Ammon's horn (tissue), 1 donor: ENCODE measurements around the gene KCNMA1.
"Not testable (repeated sequence)": the region's sequence is repeated elsewhere in the genome, so short reads cannot be mapped to it uniquely, and the experiment has no call there.

ENCODE experiments used
- DNase-seq: peaks from one replicate; pipeline ENCODE4 v3.0.0-alpha.2; 2016; ENCODE audit warnings: low spot score

Gene KCNMA1

DNA sequence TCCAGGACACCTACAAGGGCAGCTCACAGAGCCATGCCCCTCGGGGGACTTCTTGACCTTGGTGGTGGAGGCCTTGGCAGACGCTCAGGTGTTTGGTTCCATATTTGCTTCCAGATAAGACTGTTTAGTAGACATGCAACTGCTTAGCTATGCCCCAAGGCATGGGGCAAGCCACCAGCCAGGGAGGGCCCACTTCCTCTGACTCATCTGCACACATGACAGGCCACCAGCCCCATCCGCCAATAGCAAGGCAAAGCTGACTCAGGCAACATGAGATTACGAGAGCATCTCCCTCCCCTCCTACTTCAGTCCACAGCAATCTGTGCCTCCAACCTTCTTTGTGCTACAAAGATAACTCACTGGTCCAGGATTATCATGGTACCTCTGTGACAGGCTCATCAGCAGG, 54.9 kb downstream of the KCNMA1 start:
- no peak for DNase-seq

GRCh38 chr10:77581738-77582137, 55.9 kb downstream of the KCNMA1 start:
- no peak for DNase-seq

DNA sequence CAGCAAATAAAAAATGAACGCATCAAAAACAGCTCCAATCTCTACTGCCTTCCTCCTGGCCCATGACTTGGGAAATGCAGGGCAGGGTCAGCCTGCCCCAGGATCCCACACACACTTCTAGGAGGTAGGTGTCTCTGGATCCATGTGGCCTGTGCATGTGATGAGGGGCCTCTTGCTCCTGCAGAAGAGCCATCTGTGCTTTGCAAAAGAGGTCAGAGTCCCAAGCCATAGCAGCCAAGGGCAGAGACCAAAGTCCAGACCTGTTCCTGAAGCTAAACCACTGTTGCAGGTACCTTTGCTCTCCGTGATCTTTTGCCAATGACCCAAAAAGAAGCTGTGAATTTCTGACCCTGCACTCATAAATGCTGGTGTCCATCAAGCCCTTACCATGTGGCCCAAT, 57.1 kb downstream of the KCNMA1 start:
- no peak for DNase-seq

DNA sequence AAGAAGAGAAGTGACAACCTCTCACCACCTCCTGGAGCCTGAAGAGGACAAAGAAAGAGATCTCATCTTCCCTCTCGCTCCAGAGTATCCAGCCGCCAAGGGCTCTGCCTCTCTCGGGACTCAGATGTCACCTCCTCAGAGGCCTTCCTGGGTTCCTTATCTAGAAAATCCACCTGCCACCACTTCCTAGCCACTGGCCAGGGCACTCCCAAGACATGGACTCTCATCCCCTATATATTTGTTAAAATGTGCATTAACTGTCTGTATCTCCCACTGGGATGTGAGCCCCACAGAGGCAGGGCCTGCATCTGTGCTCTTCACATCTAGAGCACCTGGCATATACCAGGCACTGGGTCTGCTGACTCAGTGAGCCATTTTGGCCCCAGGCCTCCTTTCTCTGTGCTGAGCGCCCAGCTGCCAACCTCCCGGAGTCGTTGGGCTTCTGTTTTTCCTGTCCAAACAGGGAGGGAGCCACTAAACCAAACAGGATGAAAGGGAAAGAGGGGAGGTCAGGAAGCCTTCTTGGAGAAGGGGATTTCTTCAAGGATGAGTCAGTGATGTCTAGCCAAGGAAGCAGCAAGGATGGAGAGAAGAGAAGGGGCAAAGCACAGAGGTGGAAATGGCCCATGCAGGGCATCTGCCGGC, 58.9 kb downstream of the KCNMA1 start:
- DNase-seq = no peak

DNA sequence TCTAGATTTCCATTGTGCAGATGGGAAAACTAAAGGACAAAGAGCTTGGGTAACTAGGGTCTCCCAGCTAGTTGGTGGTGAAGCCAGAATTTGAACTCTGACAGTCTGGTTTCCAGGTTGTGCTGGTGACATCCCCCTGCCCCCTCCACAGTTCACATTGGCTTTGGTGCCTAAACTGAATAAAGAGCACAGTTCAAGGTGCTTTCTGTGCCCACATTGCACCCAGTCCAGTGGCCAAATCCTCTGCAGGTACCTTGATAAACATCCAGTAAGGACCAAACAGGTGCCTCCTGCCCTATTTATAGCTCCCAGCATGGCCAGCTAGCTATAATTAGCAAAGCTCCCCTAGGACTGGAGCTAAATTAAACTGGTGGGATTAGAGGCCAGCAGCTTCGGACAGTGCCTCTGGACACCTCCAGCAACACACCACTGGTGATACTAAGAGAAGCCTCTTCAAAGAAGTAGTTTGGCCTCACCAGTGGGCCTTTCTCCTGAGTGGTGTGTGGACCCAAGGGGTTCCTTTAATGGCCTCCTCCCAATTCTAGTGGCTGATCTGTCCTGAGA, 59.9 kb downstream of the KCNMA1 start:
- no peak for DNase-seq

- peak; percentile 31 for DNase-seq
Measured at GRCh38 chr10:77576444-77577032, 61.1 kb downstream of the KCNMA1 start.

DNA sequence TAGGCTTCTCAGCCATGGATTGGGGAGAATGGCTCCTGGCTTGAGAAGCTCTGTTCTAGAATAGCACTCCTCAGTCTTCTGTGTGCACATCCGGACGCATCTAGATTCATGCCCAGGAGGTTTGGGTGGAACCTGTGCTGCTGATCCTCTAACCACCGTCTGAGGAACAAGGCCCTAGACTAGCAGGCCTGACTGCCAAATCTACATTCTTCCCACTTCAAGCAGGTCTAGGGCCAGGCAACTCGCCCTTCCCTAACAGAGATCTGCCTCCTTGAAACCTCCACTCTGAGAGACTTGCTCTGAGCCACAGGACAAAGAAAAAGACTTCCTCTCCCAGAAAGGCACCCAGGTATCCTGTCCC, 61.6 kb downstream of the KCNMA1 start:
- no peak for DNase-seq

- DNase-seq = no peak
Measured at GRCh38 chr10:77575271-77576006, 62.2 kb downstream of the KCNMA1 start.

DNA sequence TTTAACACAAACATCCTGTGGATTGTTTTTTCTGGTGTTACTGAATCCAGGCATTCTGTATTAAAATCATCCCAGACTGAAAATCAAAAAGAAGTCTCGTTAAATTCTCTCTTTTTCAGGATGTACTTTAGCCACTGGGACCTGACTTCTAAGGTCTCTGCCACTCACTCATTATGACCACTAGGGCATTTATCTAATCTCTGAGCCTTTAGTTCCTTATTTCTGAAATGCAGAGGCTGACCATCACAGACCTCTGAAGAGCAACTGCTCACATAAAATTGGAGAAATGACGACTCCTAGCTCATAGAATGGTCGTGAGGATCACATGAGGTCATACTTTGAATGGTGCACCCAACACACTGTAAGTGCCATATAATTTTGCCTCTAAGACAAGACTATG, 63.2 kb downstream of the KCNMA1 start:
- no peak for DNase-seq

- not testable (repeated sequence) for DNase-seq
Measured at GRCh38 chr10:77572520-77572919, 65.1 kb downstream of the KCNMA1 start.

DNA sequence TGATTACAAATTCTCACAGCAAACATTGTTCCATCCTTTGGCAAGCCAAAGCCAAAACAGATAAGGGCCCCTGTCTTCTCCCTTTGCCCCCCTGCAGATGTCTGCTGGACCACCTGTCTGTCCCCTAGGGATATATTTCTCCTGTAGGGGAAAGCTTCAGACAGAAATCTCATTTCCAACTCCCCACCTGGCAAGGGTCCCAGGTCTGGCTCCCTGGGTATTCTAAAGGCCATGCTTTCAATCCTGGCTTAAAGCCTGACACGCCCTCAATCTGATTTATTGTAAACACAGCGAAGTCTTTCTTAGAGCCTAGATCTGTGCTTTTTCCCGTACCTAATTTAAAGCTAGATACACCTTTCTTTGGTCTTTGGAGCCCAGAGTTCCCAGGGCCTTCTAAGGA, 66.1 kb downstream of the KCNMA1 start:
- DNase-seq = no peak

DNA sequence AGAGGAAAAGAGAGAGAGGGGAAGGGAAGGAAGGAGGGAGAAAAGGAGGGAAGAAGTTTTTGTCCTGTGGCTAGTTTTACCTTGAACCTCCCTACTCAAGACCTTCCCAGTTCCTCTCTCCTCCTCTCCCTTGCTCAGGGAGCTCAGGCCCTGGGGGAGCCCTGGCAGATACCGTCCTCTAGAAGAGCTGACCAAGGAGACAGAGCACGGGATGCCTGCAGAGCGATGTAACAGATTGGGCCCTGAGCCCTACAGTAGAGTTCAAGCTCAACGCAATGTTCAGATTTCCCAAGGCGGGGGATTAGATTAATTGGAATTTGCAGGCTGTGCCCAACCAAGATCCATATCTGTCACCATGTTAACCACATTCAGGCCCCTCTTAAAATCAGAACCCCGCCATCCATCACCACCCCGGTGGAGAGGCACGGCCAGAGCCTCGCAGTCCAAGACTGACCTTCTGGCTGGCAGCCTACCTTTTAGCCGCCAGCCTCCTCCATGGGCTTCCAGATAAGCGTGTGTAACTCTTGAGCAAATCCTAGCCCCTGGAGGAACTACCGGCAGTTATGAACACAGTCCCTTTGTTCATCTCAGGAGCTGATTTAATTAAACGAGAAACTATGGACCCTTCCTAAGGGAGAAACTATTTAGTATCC, 70.6 kb downstream of the KCNMA1 start:
- no peak for DNase-seq

DNA sequence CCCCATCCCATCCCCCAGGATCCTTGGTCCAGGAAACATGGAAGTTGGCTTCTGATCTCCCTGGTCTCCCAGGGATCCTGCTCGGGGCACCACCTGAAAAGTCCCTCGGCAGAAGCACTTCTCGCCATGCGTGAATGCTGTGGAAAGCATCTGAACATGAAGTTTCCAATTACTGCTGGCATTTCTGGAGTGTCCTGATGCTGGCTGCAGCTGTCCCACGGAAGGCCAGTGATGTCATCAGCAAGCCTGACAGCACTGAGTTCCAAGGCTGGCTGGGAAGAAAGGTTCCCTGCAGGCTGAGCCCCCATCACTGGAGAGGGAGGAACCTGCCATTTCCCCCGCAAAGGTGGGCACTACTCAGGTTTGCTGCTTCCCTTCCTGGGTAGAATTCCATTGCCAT, 71.4 kb downstream of the KCNMA1 start:
- no peak for DNase-seq

DNA sequence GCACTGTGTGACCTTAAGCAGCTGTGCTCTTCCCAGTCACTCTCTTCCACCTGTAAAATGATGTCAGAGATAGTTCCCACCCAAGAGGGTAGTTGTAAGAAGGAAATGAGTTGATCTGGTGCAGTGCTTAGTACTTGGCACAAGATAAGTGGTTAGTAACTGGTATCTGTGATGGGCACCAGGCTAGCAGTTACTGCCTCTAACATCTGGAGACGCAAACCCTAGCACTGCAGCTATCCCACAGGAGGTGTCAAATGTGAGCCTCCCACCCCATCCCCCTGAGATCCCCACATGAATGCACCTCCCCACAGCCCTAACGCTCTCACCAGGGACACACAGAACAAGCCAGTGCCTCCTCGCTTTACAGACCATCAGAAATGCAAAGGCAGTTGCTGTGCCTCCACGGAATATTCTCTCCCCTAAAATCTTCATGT, 72.0 kb downstream of the KCNMA1 start:
- DNase-seq = no peak

GRCh38 chr10:77564731-77565589, 72.6 kb downstream of the KCNMA1 start:
- no peak for DNase-seq

GRCh38 chr10:77563638-77564270, 73.9 kb downstream of the KCNMA1 start:
- no peak for DNase-seq

GRCh38 chr10:77562742-77563141, 74.9 kb downstream of the KCNMA1 start:
- DNase-seq = no peak

- DNase-seq = no peak
Measured at GRCh38 chr10:77561991-77562390, 75.6 kb downstream of the KCNMA1 start.

- no peak for DNase-seq
Measured at GRCh38 chr10:77560471-77560870, 77.1 kb downstream of the KCNMA1 start.

DNA sequence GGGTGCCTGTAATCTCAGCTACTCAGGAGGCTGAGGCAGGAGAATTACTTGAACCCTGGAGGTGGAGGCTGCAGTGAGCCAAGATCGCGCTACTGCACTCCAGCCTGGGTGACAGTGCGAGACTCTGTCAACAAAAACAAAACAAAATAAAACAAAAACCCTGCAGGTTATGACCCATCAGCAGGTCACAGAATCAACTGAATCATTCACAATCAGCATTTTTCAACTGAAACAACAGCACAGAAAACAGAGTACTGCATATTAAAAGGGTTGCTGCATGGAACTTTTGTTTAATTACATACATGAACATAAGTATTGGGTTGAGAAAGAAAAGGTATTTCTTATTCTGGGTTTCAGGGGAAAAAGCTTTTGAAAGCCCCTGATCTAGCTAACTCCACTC, 77.6 kb downstream of the KCNMA1 start:
- DNase-seq = no peak

DNA sequence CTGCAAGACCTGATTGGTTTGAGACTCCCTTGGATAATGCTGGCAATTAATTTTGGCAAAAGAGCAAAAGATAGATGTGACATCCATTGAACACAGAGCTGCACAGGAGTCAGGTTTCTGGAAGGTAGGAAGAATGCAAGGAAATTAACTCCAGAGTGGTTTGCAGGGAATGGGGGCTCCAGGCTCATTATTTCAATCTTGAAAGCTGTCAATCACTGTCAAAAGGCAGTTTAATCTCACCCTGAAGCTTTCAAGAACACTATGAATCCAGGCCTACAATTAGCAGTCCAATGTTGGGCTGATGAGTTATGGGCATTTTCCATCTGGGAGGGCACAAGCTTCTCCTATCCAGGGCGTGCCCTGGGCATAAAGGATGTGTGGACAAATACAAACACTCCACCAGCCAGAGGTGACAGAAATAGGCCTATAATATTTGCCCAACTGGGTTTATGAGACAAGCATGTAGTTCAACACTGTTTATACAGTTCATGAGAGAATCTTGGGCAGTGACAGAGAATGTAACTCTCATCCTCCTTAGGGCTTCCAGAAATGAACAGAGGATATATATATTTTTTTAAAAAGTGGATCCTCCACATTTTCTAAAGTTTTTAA, 80.5 kb downstream of the KCNMA1 start:
- no peak for DNase-seq
